SK-N-SH (cell line): ENCODE data around the gene SAMD14. TPM values are rescaled to one million over a fixed set of nuclear protein-coding genes. Genes with fewer than 3 reads are reported as not detected.

Experiments
- CTCF ChIA-PET: fragments of 300-600, 350-600 bp; formaldehyde crosslinking; extraction: SDS; loops from one replicate; lab custom pipeline; 2021; lab: Yijun Ruan, JAX
- POLR2A ChIA-PET: fragments of 350-600 bp; sonication (Branson Sonifier 250); formaldehyde crosslinking; extraction: SDS; loops from one replicate; lab custom pipeline; 2020; ENCODE audit warnings: antibody characterized with exemption, inconsistent platforms; lab: Yijun Ruan, JAX
- DNase-seq: peaks from one replicate; pipeline ENCODE4 v3.0.0; 2012
- H2AFZ ChIP-seq: fragments of 200-600 bp; sonication (generic); 2 replicates; pipeline ENCODE4 v1.8.1; 2016; ENCODE audit warnings: antibody characterized with exemption, mild to moderate bottlenecking, low read depth
- H3F3A ChIP-seq: fragments of 200-600 bp; sonication (generic); replicated peaks from 2 replicates; pipeline ENCODE3; 2016; ENCODE audit warnings: antibody characterized with exemption, mild to moderate bottlenecking; ENCODE audit not compliant: insufficient read depth
- H3K27ac ChIP-seq, 2 experiments: fragments of 200-500 bp in 1 of 2; fragments of 200-600 bp in 1 of 2; sonication (Bioruptor generic) in 1 of 2; sonication (generic), shearing (Covaris generic) in 1 of 2; 2 replicates each; pipeline versions ENCODE4 v1.5.1 to v1.6.1; 2014 to 2016; ENCODE audit warnings: low read depth in 2 of 2, inconsistent platforms in 1 of 2, low read length in 1 of 2, mild to moderate bottlenecking in 1 of 2, mixed read lengths in 1 of 2
- H3K27me3 ChIP-seq: fragments of 200-600 bp; sonication (generic), shearing (Covaris generic); 2 replicates; pipeline ENCODE4 v1.6.1; 2016; ENCODE audit warnings: mixed run types; ENCODE audit not compliant: insufficient read depth
- H3K36me3 ChIP-seq, 2 experiments: fragments of 200-500 bp in 1 of 2; fragments of 200-600 bp in 1 of 2; sonication (Bioruptor generic) in 1 of 2; sonication (generic) in 1 of 2; replicated peaks in 1 of 2; 2 replicates each; pipeline versions ENCODE3 to v1.5.1; 2014 to 2016; ENCODE audit warnings: low read length in 1 of 2, mild to moderate bottlenecking in 1 of 2; ENCODE audit not compliant: insufficient read depth in 2 of 2, control insufficient read depth in 1 of 2
- H3K4me1 ChIP-seq, 2 experiments: fragments of 200-500 bp in 1 of 2; fragments of 200-600 bp in 1 of 2; sonication (Bioruptor generic) in 1 of 2; sonication (generic), shearing (Covaris generic) in 1 of 2; 2 replicates each; pipeline versions ENCODE4 v1.5.1 to v1.6.1; 2014 to 2016; ENCODE audit warnings: low read depth in 1 of 2, low read length in 1 of 2, mixed run types in 1 of 2; ENCODE audit not compliant: insufficient read depth in 2 of 2, control insufficient read depth in 1 of 2
- H3K4me2 ChIP-seq: fragments of 200-600 bp; sonication (generic), shearing (Covaris generic); 2 replicates; pipeline ENCODE4 v1.6.1; 2017; ENCODE audit warnings: mixed run types
- H3K4me3 ChIP-seq, 2 experiments: fragments of 200-500 bp in 1 of 2; fragments of 200-600 bp in 1 of 2; sonication (Bioruptor generic) in 1 of 2; sonication (generic), shearing (Covaris generic) in 1 of 2; 2 replicates each; pipeline versions ENCODE4 v1.5.1 to v1.8.1; 2014 to 2016; ENCODE audit warnings: low read depth in 2 of 2, inconsistent platforms in 1 of 2, low read length in 1 of 2, mild to moderate bottlenecking in 1 of 2, mixed read lengths in 1 of 2, moderate library complexity in 1 of 2
- H3K79me2 ChIP-seq: fragments of 200-600 bp; sonication (generic); 2 replicates; pipeline ENCODE4 v1.8.1; 2017; ENCODE audit warnings: mild to moderate bottlenecking; ENCODE audit not compliant: insufficient read depth
- H3K9ac ChIP-seq: fragments of 200-600 bp; sonication (generic); 2 replicates; pipeline ENCODE4 v1.6.1; 2017; ENCODE audit warnings: mixed run types
- H3K9me2 ChIP-seq: fragments of 200-600 bp; sonication (generic); 2 replicates; pipeline ENCODE4 v1.6.1; 2017; ENCODE audit warnings: mixed run types
- H3K9me3 ChIP-seq: fragments of 200-600 bp; sonication (generic); 2 replicates; pipeline ENCODE4 v1.6.1; 2017; ENCODE audit warnings: mixed run types, mild to moderate bottlenecking, moderate library complexity
- H4K20me1 ChIP-seq: fragments of 200-600 bp; sonication (generic); 2 replicates; pipeline ENCODE4 v1.6.1; 2017; ENCODE audit warnings: mild to moderate bottlenecking, mixed run types; ENCODE audit not compliant: insufficient read depth
- CHD2 ChIP-seq: fragments of 150-350 bp; IDR thresholded peaks from 2 replicates; pipeline ENCODE4 v1.6.1; 2018; ENCODE audit warnings: low read length; ENCODE audit not compliant: partially characterized antibody
- EP300 ChIP-seq, 2 experiments: IDR thresholded peaks; 2 replicates each; pipeline versions ENCODE4 v1.4.0 to v1.6.1; 2012; ENCODE audit warnings: borderline replicate concordance in 1 of 2, low read depth in 1 of 2, low read length in 1 of 2
- FOXJ3 ChIP-seq: sonication (generic); formaldehyde crosslinking; IDR thresholded peaks from 2 replicates; pipeline ENCODE4 v1.5.1; 2020; ENCODE audit warnings: mild to moderate bottlenecking, missing genetic modification reagents
- FOXM1 ChIP-seq: IDR thresholded peaks from 2 replicates; pipeline ENCODE4 v1.4.0; 2012; ENCODE audit warnings: low read depth, mild to moderate bottlenecking
- JUND ChIP-seq: IDR thresholded peaks from 2 replicates; pipeline ENCODE4 v1.4.0; 2012
- NFIC ChIP-seq: IDR thresholded peaks from 2 replicates; pipeline ENCODE4 v1.4.0; 2012; ENCODE audit warnings: borderline replicate concordance
- NRF1 ChIP-seq: IDR thresholded peaks from 2 replicates; pipeline ENCODE4 v1.6.1; 2012; ENCODE audit warnings: low read depth, mild to moderate bottlenecking, low read length
- PBX3 ChIP-seq: IDR thresholded peaks from 2 replicates; pipeline ENCODE4; 2012
- RAD21 ChIP-seq: IDR thresholded peaks from 2 replicates; pipeline ENCODE4 v1.6.1; 2012; ENCODE audit warnings: mild to moderate bottlenecking, low read length
- RCOR1 ChIP-seq: fragments of 150-350 bp; IDR thresholded peaks from 2 replicates; pipeline ENCODE4 v1.6.1; 2017; ENCODE audit warnings: antibody characterized with exemption, low read length
- REST ChIP-seq: IDR thresholded peaks from 2 replicates; pipeline ENCODE4 v1.6.1; 2012; ENCODE audit warnings: mild to moderate bottlenecking, low read depth, low read length, moderate library complexity
- SIN3A ChIP-seq: IDR thresholded peaks from 2 replicates; pipeline ENCODE4 v1.6.1; 2012; ENCODE audit warnings: low read depth, mild to moderate bottlenecking, low read length, moderate library complexity, borderline replicate concordance
- SMC3 ChIP-seq: IDR thresholded peaks from 2 replicates; pipeline ENCODE4 v1.6.1; 2012; ENCODE audit warnings: low read depth, low read length, improper control_type of control experiment
- TAF1 ChIP-seq: IDR thresholded peaks from 2 replicates; pipeline ENCODE4 v1.6.1; 2012; ENCODE audit warnings: low read depth, mild to moderate bottlenecking, low read length, moderate library complexity, borderline replicate concordance
- YY1 ChIP-seq: IDR thresholded peaks from 2 replicates; pipeline ENCODE4 v1.4.0; 2012; ENCODE audit warnings: low read depth, mild to moderate bottlenecking
- WGBS: methylation state at CpG from one replicate; pipeline ENCODE4 v1.1.6; 2017; ENCODE audit warnings: low lambda C conversion rate; 5-methylcytosine and 5-hydroxymethylcytosine counted together
- polyA plus RNA-seq, 3 experiments: library from polyadenylated mRNA; depleted of rRNA; stranded (reverse); fragments of >200 nt; gene quantifications; 2 replicates each; pipeline ENCODE4 v1.2.3, GENCODE V29; 2012
- TF ChIP-seq, protein P1 (sequence below): IDR thresholded peaks from 2 replicates; pipeline ENCODE4 v1.4.0; 2012; ENCODE audit warnings: low read depth, borderline replicate concordance
- TF ChIP-seq, protein P2 (sequence below): IDR thresholded peaks from 2 replicates; pipeline ENCODE4 v1.4.0; 2012; ENCODE audit warnings: low read depth, borderline replicate concordance

Gene SAMD14
- polyA plus RNA-seq, 1 of the 3 experiments (the other 2 are of a cell fraction), result 3.4 TPM

DNA sequence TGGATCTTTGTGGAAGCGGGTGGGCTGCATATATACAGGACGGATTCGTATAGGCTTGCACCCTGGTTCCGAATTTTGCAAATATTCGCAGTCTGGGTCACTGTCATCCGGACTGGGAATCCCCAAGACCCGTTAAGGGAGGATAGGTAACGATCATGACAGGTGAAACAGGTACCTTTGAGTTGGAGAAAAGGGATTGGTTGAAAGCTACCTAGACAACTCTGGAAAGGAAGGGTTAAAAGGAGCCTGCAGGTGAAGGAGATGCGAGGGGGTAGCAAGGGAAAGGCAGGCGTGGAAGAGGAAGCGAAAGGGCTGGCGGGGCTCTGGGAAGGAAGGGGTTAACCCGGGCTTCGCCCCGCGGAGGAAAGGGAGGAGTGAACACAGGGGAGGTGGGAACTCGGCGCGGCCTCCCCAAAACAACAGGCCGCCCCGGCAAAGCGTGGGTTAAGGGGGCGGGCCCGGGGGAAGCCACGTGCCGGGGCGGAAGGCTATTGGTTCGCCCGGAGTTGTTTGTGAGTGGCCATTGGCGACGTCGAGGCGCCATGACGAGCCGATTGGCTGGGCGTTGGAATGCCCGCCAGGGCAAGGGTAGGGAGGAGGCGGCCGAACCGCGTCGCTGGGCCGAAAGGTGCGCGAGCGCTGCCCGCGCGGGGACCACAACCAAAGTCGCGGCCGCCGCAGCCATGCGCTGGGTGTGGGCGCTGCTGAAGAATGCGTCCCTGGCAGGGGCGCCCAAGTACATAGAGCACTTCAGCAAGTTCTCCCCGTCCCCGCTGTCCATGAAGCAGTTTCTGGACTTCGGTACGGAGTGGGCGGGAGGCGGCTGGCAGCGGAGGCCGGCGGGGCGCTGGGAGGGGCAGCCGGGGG, 35.0 kb downstream of the SAMD14 start, which contains the start of gene PDK2 (continued):
- TF ChIP-seq YY1, result 0 out of 2 replicates have a peak, but pooled peaks have one; percentile 62
- TF ChIP-seq SIN3A, result peak; percentile 69; the same call in 1 of the 2 replicates
- TF ChIP-seq, protein P1, sequence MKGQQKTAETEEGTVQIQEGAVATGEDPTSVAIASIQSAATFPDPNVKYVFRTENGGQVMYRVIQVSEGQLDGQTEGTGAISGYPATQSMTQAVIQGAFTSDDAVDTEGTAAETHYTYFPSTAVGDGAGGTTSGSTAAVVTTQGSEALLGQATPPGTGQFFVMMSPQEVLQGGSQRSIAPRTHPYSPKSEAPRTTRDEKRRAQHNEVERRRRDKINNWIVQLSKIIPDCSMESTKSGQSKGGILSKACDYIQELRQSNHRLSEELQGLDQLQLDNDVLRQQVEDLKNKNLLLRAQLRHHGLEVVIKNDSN, result peak; percentile 99
- TF ChIP-seq RAD21, result no peak
- no peak for TF ChIP-seq REST
- no peak; the same call in 1 of the 2 replicates for TF ChIP-seq NFIC
- 0 out of 2 replicates have a peak, but pooled peaks have one; percentile 21 for TF ChIP-seq TAF1
- TF ChIP-seq FOXJ3, result peak; percentile 13; the same call in 1 of the 2 replicates

DNA sequence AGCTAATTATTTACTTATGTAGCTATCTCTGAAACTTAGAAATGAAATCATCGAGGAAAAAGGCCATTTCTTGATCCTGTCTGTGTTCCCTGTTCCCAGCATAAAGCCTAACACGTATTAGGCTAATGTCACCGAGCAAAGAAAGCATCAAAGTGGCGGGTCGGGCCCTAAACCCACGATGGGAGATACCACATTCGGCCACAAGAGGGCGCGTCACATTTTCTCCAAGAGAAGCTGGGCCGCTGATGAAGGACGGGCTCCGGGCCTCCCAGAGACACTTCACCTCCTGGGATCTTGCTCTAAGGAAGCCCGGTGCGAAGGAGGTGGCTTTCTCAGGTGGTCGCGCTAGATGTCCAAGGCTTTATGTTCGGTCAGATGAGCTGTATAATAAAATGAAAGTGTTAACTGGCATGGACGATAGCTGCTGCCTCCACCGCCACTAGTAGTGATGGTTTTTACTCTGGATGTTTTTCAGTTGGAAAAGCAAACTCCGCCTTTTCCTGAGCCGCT, 35.7 kb downstream of the SAMD14 start:
- no peaks in the 10 kb centered on the region for H3K9me2 ChIP-seq
- H3K9ac ChIP-seq, result peak overlapping the region; percentile 32; the same call in 1 of the 2 replicates
- WGBS, result 3% methylated on average over 21 of the region's 21 CpGs
- H3K4me3 ChIP-seq, result peak overlapping the region; percentile 75 to 84
- H3K79me2 ChIP-seq, result no peaks in the 10 kb centered on the region
- POLR2A ChIA-PET, result interaction anchor here (0.9 to 2.2 kb wide), 10 partner anchors 17 to 84 kb away, joined by 3 to 16 read pairs (median 6); partner anchors contain the start of gene SAMD14
- H3F3A ChIP-seq, result peaks cover 62% of the 10 kb centered on the region
- peak overlapping the region; percentile 77 for H2AFZ ChIP-seq
- peak overlapping the region; percentile 64 to 77 for H3K27ac ChIP-seq
- peaks cover 3 to 18% of the 10 kb centered on the region in 2 experiments; a peak in 1 of 4 replicates for H3K4me1 ChIP-seq
- no peaks in the 10 kb centered on the region for H3K27me3 ChIP-seq
- peaks cover 42% of the 10 kb centered on the region for H4K20me1 ChIP-seq
- H3K9me3 ChIP-seq, result no peaks in the 10 kb centered on the region
- DNase-seq, result peak; percentile 91
- H3K4me2 ChIP-seq, result peak overlapping the region; percentile 100
- peaks cover 24 to 37% of the 10 kb centered on the region in 2 experiments for H3K36me3 ChIP-seq
- CTCF ChIA-PET, result interaction anchor here (0.6 to 15.0 kb wide), 88 partner anchors 9 to 395 kb away, joined by 3 to 297 read pairs (median 6); partner anchors contain the start of genes COL1A1, ITGA3, KAT7 and PPP1R9B
- no peak for TF ChIP-seq FOXJ3
- peak; percentile 71 for TF ChIP-seq CHD2
- no peak for TF ChIP-seq NRF1
- 0 out of 2 replicates have a peak, but pooled peaks have one; percentile 49 for TF ChIP-seq RCOR1
- 0 out of 2 replicates have a peak, but pooled peaks have one; percentile 26 for TF ChIP-seq JUND
- TF ChIP-seq FOXM1, result no peak
- TF ChIP-seq, protein P2, sequence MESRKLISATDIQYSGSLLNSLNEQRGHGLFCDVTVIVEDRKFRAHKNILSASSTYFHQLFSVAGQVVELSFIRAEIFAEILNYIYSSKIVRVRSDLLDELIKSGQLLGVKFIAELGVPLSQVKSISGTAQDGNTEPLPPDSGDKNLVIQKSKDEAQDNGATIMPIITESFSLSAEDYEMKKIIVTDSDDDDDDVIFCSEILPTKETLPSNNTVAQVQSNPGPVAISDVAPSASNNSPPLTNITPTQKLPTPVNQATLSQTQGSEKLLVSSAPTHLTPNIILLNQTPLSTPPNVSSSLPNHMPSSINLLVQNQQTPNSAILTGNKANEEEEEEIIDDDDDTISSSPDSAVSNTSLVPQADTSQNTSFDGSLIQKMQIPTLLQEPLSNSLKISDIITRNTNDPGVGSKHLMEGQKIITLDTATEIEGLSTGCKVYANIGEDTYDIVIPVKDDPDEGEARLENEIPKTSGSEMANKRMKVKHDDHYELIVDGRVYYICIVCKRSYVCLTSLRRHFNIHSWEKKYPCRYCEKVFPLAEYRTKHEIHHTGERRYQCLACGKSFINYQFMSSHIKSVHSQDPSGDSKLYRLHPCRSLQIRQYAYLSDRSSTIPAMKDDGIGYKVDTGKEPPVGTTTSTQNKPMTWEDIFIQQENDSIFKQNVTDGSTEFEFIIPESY, result no peak
- TF ChIP-seq NFIC, result no peak
- TF ChIP-seq SMC3, result peak; percentile 71
- TF ChIP-seq PBX3, result peak; percentile 38
- no peak for TF ChIP-seq EP300 (IDR thresholded peaks at IDR 0.05; ENCODE audit: borderline replicate concordance in 1 of 2, low read depth in 1 of 2, low read length in 1 of 2)
